Aorta (tissue), 5 donors: ENCODE data around the gene PPFIBP1. TPM values are rescaled to one million over a fixed set of nuclear protein-coding genes. Genes with fewer than 3 reads are reported as not detected.

Experiments
- ATAC-seq: fragments of 200-7000 bp; cut with Tn5 transposase; one replicate; pipeline ENCODE4 v1.9.1; 2022; ENCODE audit warnings: moderate library complexity; ENCODE audit not compliant: low FRiP score
- DNase-seq, 2 donors: peaks; one replicate each; pipeline ENCODE4 v3.0.0-alpha.2; 2020
- H3K27ac ChIP-seq, 2 donors: one replicate each; pipeline ENCODE4 v1.5.1; 2013; ENCODE audit warnings: low read length in 2 of 2, mild to moderate bottlenecking in 2 of 2, moderate library complexity in 2 of 2, control low read depth in 1 of 2, inconsistent platforms in 1 of 2, low read depth in 1 of 2
- H3K27me3 ChIP-seq, 2 donors: one replicate each; pipeline ENCODE4 v1.6.1; 2013; ENCODE audit warnings: control low read depth in 1 of 2, low read length in 1 of 2, mild to moderate bottlenecking in 1 of 2, moderate library complexity in 1 of 2; ENCODE audit not compliant: insufficient read depth in 2 of 2, control insufficient read depth in 1 of 2
- H3K36me3 ChIP-seq, 2 donors: one replicate each; pipeline ENCODE4 v1.6.1; 2013; ENCODE audit warnings: control low read depth in 1 of 2, low read length in 1 of 2, mild to moderate bottlenecking in 1 of 2; ENCODE audit not compliant: insufficient read depth in 2 of 2, control insufficient read depth in 1 of 2
- H3K4me1 ChIP-seq, 2 donors: one replicate each; pipeline ENCODE4 v1.6.1; 2013; ENCODE audit warnings: low read length in 2 of 2, control low read depth in 1 of 2, mild to moderate bottlenecking in 1 of 2, moderate library complexity in 1 of 2; ENCODE audit not compliant: insufficient read depth in 2 of 2, control insufficient read depth in 1 of 2
- H3K4me3 ChIP-seq, 2 donors: one replicate each; pipeline ENCODE4 v1.5.1; 2013; ENCODE audit warnings: low read length in 2 of 2, control low read depth in 1 of 2, mild to moderate bottlenecking in 1 of 2
- H3K9me3 ChIP-seq: one replicate; pipeline ENCODE4 v1.6.1; 2013; ENCODE audit warnings: mild to moderate bottlenecking, low read length; ENCODE audit not compliant: control insufficient read depth
- WGBS, 2 donors: extraction: QIAGEN DNeasy Blood & Tissue Kit; methylation state at CpG; one replicate each; pipeline ENCODE4 v1.1.7; 2013; 5-methylcytosine and 5-hydroxymethylcytosine counted together
- intact Hi-C, 2 donors: fragments of 100-400 bp; cut with DNase I; formaldehyde crosslinking; loops; one replicate each; pipeline versions ENCODE4 v1.14.2 to v1.15.0; 2022
- polyA plus RNA-seq, 2 donors: library from polyadenylated mRNA; stranded (reverse); fragments of 200-250 nt; gene quantifications; one replicate each; pipeline ENCODE4 v1.2.3, GENCODE V29; 2013
- total RNA-seq, 2 donors: library from RNA; stranded (reverse); fragmentation: NEBNext Ultra II Directional; extraction: Animal tissue kit (Norgen Biotek cat#: 25700); gene quantifications; one replicate each; pipeline ENCODE4 v1.2.1, GENCODE V29; 2021
- donor health status: healthy with polysubstance abuse.
- donor health status: Bipolar disorder and iron deficiency.
- donor health status: DM: no; HTN: no; CAD: no.
- donor health status: DM: no; HTN: no; CAD: no.
- donor health status: DM: yes; HTN: yes; CAD: no.

The PPFIBP1 gene
- total and polyA plus RNA-seq, 4 donors: 29.7 to 247 (median 108) TPM

DNA sequence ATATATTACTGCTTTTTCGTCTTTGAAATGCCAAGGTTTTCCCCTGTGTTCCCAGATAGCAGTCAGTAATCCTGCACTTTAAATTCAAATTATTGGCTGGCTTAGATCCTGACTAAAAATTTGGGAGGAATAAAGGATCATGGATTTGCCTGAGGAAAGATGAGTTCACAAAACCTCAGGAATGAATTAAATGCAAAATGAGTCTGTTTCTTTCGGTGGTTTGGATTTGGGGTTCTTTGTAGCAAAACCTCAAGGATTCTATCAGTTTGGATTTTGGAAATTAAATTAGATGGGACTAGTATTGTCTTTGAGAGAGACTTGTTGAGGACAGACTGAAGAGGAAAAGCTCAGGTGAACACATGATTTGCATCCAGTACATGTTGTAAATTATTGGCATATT, 36.1 kb downstream of the PPFIBP1 start:
- H3K27me3 ChIP-seq: no peaks in the 10 kb centered on the region
- H3K4me1 ChIP-seq: peaks cover 3 to 5% of the 10 kb centered on the region in 2 donors
- no peak overlapping the region for H3K27ac ChIP-seq
- intact Hi-C loops: no loop called here
- no peaks in the 10 kb centered on the region for H3K9me3 ChIP-seq
- DNase-seq (no peak), ATAC-seq (no peak)
- no peak overlapping the region for H3K4me3 ChIP-seq
- 56 to 65% methylated on average over 2 of the region's 2 CpGs for WGBS, 2 donors
- H3K36me3 ChIP-seq: no peaks in the 10 kb centered on the region

DNA sequence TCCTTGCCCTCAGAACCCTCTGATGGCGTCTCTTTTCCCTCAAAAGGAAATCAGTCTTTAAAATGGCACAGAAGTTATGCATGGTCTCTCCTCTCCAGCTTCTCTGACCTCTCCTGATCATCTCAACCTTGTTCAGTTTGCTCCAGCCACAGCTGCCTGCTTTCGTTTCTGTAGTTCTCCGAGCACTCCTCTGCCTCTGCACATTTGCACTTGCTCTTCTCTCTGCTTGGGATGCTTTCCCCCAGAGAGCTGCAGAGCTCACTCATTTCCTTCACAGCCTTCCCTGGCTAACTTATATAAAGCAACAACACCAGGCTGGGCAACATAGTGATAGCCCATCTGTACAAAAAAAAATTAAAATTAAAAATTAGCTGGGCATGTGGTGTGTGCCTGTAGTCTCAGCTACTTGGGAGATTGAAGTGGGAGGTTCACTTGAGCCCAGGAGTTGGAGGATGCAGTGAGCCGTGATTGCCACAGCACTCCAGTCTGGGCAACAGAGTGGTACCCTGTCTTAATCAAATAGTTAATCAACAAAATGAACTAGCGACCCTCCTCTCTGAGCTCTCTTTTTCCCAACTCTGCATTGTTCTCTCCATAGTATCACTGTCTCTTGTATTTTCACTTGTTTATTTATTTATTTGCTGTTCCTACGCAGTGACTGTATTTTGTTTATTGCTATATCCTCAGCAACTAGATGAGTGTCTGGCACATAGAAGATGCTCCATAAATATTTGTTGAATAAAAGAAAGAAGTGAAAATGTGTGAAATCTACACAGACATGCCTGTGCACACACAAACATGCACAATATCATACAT, 37.7 kb downstream of the PPFIBP1 start:
- Histone ChIP-seq H3K4me3 (peak overlapping the region in 1 of 2 donors; percentile 18), H3K4me1 (peaks cover 3 to 5% of the 10 kb centered on the region in 2 donors), H3K36me3 (no peaks in the 10 kb centered on the region), H3K27me3 (no peaks in the 10 kb centered on the region), H3K27ac (peak overlapping the region in 1 of 2 donors; percentile 44), H3K9me3 (no peaks in the 10 kb centered on the region)
- WGBS, 2 donors: 35 to 44% methylated on average over 6 of the region's 6 CpGs
- DNase-seq (no peak), ATAC-seq (peak; percentile 46)
- intact Hi-C loops: no loop called here

DNA sequence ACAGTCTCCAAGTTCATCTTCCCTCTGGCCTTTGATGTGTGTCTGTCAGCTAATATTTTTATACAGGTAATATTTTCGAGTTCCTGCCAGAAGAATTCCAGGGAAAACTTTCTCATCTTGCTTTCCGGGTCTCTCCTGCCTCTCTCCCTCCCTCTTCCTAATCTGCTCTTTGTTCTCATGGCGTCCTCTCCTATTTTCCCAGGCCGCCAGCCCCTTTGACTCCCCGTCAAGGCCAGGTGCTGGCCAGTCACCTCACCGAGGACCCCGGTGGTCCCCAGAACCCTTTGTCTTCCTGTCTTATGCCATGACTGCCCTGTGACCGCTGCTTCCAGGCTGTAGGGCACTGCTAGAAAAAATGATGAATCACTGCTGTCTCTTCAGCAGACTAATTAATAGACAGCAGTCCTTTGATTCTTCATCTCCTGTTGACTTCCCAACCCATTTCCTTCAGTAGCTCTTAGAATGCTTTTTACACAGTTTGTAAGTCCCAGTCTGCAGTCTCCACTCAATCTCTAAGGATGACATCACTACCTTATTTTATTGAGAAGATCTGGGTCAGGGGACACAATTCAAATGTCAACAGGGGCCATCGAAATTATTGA, 40.7 kb downstream of the PPFIBP1 start:
- WGBS, 2 donors: 72 to 75% methylated on average over 9 of the region's 9 CpGs
- ATAC-seq: no peak
- Histone ChIP-seq H3K4me3 (no peak overlapping the region), H3K9me3 (no peaks in the 10 kb centered on the region), H3K27me3 (no peaks in the 10 kb centered on the region), H3K4me1 (peaks cover 0 to 5% of the 10 kb centered on the region in 2 donors), H3K36me3 (no peaks in the 10 kb centered on the region), H3K27ac (no peak overlapping the region)
- DNase-seq: no peak
- intact Hi-C loops: no loop called here

DNA sequence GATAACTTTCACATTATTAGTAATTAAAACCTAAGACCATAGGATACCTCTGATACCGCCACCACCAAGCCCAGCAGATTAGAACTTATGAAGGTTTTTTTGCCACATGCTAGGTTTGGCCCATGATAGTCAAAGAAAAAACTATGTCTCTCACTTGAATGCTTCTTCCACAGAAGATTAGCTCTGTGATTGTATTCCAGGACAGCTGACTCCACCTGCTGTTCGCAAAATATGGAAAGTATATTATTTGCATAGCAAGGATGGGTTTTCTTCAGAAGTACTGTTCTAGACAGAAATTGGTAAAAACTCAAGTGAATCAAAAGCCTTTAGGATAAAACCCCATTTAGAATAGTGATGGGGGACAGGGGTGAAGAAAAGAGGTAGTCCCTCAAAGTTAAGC, 42.2 kb downstream of the PPFIBP1 start:
- no peak overlapping the region for H3K27ac ChIP-seq
- no peaks in the 10 kb centered on the region for H3K27me3 ChIP-seq
- no peak for DNase-seq
- 95 to 97% methylated on average over 2 of the region's 2 CpGs for WGBS, 2 donors
- no peak for ATAC-seq
- H3K36me3 ChIP-seq: no peaks in the 10 kb centered on the region
- H3K4me1 ChIP-seq: peaks cover 0 to 5% of the 10 kb centered on the region in 2 donors
- no peaks in the 10 kb centered on the region for H3K9me3 ChIP-seq
- intact Hi-C loops: no loop called here
- H3K4me3 ChIP-seq: no peak overlapping the region

DNA sequence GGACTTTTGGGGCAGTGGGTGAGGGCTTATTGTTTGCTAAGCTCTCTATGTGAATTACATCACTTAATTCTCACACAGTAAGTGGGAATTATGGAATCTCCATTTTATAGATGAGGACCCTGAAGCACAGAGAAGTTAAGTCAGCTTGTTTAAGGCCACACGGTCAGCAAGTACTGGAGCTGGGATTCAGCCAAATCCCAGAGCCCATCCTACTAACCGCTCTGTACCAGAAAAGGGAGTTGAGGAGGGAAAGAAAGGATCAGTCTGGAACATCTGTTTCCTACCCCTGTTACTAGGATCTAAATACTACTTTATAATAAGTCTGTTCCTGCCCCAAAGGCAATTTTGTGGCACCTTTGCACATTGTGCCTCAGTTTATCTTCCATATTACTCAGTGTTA, 42.6 kb downstream of the PPFIBP1 start:
- no peak for ATAC-seq
- Histone ChIP-seq H3K9me3 (no peaks in the 10 kb centered on the region), H3K27me3 (no peaks in the 10 kb centered on the region), H3K4me1 (peaks cover 0 to 2% of the 10 kb centered on the region in 2 donors), H3K4me3 (no peak overlapping the region), H3K27ac (no peak overlapping the region), H3K36me3 (no peaks in the 10 kb centered on the region)
- no peak for DNase-seq
- intact Hi-C loops: no loop called here
- 65 to 69% methylated on average over 2 of the region's 2 CpGs for WGBS, 2 donors

DNA sequence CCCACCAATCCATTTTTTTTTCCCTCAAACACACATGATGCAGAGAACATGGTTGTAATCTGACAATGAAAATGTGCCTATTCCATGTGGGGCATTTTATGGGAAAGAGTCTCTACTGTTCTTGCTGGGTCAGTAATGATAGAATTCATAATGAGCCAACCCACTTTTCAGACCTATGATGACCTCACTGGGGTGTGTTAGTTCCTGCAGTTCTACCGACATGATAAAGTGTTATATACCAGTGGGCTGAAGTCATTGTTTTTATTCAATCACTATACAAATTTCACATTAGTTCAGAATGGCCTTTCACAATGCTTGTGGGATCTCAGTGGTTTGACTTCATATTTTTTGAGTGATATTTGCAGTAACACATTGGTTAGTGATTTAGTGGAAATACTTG, 47.5 kb downstream of the PPFIBP1 start:
- Histone ChIP-seq H3K27ac (no peak overlapping the region), H3K27me3 (no peaks in the 10 kb centered on the region), H3K36me3 (no peaks in the 10 kb centered on the region), H3K9me3 (no peaks in the 10 kb centered on the region), H3K4me3 (no peak overlapping the region), H3K4me1 (peaks cover 1 to 13% of the 10 kb centered on the region in 2 donors)
- intact Hi-C loops: no loop called here
- ATAC-seq: no peak
- no peak for DNase-seq
- WGBS, 2 donors: 0 to 3% methylated on average over 1 of the region's 1 CpG

DNA sequence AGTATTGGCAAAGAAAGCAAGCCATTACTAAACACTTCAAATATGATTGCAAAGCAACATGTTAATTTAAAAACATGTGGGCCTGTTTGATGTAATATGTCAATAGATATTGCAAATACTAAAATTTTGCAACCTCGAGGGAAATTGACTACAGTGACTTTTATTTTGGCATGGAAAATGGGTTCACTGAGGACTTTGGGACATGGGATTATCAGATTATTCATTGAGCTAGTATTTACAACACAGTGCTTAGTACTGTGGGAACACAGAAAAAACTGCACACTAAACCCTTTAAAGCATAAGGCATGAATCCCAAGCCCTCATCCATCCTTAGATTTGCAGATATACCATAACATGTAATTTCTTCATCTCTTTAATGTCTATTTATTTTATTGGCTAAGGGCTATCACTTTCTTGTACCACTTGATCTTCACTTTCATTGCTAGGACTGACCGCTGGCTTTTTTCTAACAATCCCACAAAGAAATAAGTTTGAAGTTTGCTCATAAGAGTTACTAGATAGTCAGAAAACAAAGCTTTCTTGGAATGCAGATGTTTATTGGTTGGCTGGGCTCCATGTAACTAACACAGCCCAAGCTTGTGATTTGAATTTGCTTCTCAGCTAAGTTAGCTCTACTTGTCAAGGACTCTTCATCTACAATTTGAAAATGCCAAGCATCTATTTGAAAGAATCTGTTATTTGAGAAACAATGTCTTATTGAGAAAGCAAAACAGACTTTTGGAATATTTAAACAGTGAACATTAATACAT, 48.7 kb downstream of the PPFIBP1 start:
- 81 to 82% methylated on average over 2 of the region's 2 CpGs for WGBS, 2 donors
- ATAC-seq: no peak
- no peak for DNase-seq
- Histone ChIP-seq H3K36me3 (no peaks in the 10 kb centered on the region), H3K4me1 (peaks cover 1 to 15% of the 10 kb centered on the region in 2 donors), H3K4me3 (no peak overlapping the region), H3K27me3 (no peaks in the 10 kb centered on the region), H3K27ac (no peak overlapping the region), H3K9me3 (no peaks in the 10 kb centered on the region)
- intact Hi-C loops: no loop called here

DNA sequence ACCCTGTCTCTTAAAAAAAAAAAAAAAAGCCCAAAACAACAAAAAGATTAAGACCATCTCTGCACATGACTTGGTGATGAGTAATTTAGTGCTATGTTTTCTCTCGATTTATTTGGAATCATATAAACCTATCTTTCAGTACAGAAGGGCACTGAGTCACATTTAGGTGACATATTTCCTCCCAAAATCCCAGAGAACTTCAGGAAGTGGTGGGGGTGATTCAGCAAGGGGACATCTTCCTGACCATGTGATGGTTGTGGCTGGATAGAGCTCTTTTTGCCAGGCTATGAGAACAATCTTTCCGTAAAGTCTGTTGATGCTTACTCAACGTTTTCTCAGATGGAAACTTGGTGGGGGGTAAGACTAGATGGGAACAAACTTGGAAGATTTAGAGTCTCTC, 50.0 kb downstream of the PPFIBP1 start:
- no peak for ATAC-seq
- Histone ChIP-seq H3K36me3 (peaks cover under 1 to 2% of the 10 kb centered on the region in 2 donors), H3K4me1 (peaks cover 1 to 15% of the 10 kb centered on the region in 2 donors), H3K27ac (no peak overlapping the region), H3K4me3 (no peak overlapping the region), H3K27me3 (no peaks in the 10 kb centered on the region), H3K9me3 (no peaks in the 10 kb centered on the region)
- intact Hi-C loops: no loop called here
- 37 to 44% methylated on average over 3 of the region's 3 CpGs for WGBS, 2 donors
- DNase-seq: no peak
